Stimulated activated naive CD8-positive, alpha-beta T cell treated with anti-CD3 and anti-CD28 coated beads, Interleukin-15, amount 100 ng/mL, for 72 hours (primary cell): ENCODE measurements around the gene AMFR.

Experiments
- ATAC-seq: fragments of 150-1000 bp; cut with Tn5 transposase; 2 replicates; pipeline ENCODE4 v1.10.0; 2021; ENCODE audit warnings: mild to moderate bottlenecking, moderate library complexity
- DNase-seq, 2 donors: peaks; one replicate each; pipeline ENCODE4 v3.0.0; 2021 to 2022
- H3K27ac Mint-ChIP-seq, 2 donors: one replicate each; pipeline ENCODE4 v1.8.0; 2022; ENCODE audit warnings: mild to moderate bottlenecking in 2 of 2, mixed read lengths in 2 of 2, moderate library complexity in 2 of 2
- H3K27me3 Mint-ChIP-seq: one replicate; pipeline ENCODE4 v1.8.0; 2022; ENCODE audit warnings: mixed read lengths
- H3K4me1 Mint-ChIP-seq: one replicate; pipeline ENCODE4 v1.8.0; 2022; ENCODE audit warnings: mild to moderate bottlenecking, mixed read lengths
- H3K4me3 Mint-ChIP-seq, 2 donors: one replicate each; pipeline ENCODE4 v1.8.0; 2022; ENCODE audit warnings: mild to moderate bottlenecking in 2 of 2, mixed read lengths in 2 of 2, moderate library complexity in 1 of 2
- H3K9me3 Mint-ChIP-seq, 2 donors: one replicate each; pipeline ENCODE4 v1.8.0; 2022; ENCODE audit warnings: mixed read lengths in 2 of 2

AMFR gene

DNA sequence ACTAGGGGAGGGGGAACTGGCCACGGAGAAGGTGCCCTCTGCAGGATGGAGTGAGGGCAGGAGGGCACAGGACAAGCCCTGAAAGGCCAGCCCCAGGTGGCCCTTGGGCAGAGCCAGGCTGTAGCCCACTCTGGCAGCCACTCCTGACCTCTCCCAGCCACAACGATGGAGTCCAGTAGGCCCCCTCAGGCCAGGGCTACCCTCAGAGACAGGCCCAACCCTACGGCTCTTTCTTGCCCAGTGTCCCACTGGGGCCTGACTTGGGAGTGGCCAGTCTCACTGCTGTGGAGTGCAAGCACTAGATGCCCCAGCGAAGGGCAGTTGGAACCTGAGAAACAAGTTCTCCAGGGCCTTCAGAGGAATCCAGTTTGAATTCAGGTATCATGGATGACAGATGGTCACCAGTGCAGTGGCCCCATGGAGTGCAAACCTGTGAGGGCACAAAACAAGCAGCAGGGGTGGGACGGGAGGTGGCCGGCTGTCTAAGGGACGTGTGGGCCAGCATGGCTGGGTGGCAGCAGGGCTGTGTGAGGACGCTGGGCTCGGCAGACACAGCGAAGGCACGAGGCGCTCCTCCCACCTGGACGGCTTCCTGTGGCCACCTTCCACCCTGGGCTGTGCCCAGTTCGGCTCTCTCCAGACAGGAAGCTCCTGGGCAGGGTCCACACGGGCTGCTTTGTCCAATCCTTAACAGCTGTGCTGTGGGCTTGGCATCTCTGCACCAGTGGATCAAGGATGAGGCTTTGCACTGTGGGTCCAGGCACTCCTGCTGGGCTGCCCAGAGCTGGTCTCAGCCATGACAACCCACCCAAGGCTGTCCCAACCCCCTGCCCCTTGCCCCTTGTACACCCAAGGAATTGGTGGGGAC, 72.1 kb downstream of the AMFR start:
- no peaks in the 10 kb centered on the region for H3K9me3 Mint-ChIP-seq
- H3K4me3 Mint-ChIP-seq: no peak overlapping the region
- DNase-seq (no peak), ATAC-seq (no peak)
- H3K27me3 Mint-ChIP-seq: no peaks in the 10 kb centered on the region
- peaks cover 30% of the 10 kb centered on the region for H3K4me1 Mint-ChIP-seq
- H3K27ac Mint-ChIP-seq: no peak overlapping the region

DNA sequence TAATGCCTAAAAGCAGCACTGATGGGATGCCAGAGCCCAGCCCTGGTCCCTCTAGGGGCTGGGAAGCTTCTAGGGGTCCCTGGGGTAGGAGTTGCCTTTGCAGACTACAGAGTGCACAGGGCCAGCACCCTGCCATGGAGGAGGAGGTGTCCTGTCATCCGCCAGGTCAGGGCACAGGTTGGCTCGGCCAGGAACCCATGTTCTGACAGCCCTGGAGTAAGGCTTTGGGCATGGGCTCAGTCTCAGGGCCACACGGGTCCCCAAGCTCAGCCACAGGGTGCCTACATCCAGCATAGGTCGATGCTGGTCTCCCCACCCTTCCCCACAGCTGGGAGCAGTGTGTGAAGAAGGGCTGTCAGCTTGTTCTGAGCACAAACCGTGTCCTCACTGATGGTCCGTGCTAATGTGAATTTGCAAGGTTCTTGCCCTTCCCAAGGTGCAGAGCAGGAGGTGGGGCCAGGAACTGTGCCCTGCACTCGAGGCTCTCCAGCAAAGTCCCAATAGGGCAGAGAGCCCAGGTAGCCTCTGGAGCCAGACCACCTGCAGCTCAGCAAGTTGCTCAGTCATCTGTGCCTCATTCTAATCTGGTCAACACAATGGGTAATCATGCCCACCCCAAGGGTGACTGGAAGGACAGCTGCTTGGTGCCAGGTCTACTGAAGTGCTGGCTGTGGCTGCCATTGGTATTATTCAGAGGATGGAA, 72.8 kb downstream of the AMFR start:
- peaks cover 22% of the 10 kb centered on the region for H3K4me1 Mint-ChIP-seq
- DNase-seq: no peak
- no peak overlapping the region for H3K4me3 Mint-ChIP-seq
- no peak for ATAC-seq
- no peaks in the 10 kb centered on the region for H3K27me3 Mint-ChIP-seq
- no peaks in the 10 kb centered on the region for H3K9me3 Mint-ChIP-seq
- H3K27ac Mint-ChIP-seq: peak overlapping the region in 1 of 2 donors; percentile 83

DNA sequence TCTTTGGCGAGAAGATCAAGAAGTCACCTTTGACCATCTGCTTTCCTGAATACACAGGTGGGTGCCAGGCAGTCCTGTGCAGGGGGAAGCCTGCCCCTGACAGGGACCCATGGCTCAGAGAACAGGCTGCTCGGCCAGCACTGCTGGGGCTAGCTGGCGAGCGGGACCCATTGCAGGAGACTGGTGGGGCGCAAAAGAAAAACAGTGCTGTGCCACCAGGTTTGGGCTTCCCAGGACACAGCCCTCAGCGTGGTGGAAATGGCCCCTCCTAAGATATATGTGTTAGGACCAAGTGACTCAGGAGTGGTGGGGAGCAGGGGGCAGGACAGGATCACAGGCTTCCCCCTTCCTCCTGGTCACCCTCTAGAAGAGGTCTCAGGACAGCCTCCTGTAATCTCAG, 73.9 kb downstream of the AMFR start:
- Mint-ChIP-seq H3K9me3 (no peaks in the 10 kb centered on the region), H3K27me3 (no peaks in the 10 kb centered on the region), H3K4me1 (peaks cover 12% of the 10 kb centered on the region), H3K4me3 (no peak overlapping the region), H3K27ac (no peak overlapping the region)
- no peak for DNase-seq
- no peak for ATAC-seq

DNA sequence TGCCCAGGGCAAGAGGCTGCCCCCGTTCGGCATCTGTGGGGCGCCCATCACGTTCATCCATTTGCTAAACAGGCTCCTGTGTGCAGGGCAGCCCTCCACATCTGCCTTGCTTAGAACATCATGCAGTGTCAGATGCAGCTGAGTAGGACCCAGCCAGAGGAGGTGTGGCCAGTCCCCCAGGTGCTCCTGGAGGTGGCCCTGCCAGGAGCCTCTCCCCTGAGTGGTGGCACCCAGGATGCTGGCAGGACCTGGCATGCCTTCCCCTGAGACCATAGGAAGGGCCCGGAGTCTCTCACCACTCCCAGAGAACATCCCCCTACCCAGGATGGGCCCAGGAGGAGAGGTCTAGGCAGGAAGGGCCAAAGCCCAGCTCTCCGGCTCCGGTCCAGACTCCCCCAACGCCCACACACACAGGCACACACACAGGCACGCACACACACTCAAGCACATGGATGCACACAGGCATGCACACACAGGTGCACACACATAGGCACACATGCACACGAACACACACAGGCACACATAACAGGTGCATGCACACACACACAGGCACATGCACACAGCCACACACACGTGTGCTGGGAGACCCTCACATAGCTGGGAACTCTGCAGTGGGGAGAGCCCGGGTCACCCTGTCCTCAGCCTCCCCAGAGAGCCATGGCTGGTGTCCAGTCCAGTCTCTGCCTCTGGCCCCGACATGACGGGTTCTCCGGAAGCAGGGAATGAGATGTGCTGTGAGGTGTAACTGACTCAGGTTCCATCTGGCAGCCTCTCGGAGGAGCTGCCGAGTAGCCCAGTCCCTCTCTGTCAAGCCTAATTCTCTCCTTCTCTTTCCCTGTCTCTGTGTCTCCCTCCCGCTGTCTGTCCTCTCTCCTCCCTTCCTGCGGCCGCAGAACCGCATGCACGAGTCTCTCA, 74.6 kb downstream of the AMFR start:
- peak overlapping the region in 1 of 2 donors; percentile 27 for H3K27ac Mint-ChIP-seq
- DNase-seq (no peak), ATAC-seq (no peak)
- no peak overlapping the region for H3K4me3 Mint-ChIP-seq
- no peaks in the 10 kb centered on the region for H3K27me3 Mint-ChIP-seq
- no peaks in the 10 kb centered on the region for H3K9me3 Mint-ChIP-seq
- peaks cover 5% of the 10 kb centered on the region for H3K4me1 Mint-ChIP-seq

DNA sequence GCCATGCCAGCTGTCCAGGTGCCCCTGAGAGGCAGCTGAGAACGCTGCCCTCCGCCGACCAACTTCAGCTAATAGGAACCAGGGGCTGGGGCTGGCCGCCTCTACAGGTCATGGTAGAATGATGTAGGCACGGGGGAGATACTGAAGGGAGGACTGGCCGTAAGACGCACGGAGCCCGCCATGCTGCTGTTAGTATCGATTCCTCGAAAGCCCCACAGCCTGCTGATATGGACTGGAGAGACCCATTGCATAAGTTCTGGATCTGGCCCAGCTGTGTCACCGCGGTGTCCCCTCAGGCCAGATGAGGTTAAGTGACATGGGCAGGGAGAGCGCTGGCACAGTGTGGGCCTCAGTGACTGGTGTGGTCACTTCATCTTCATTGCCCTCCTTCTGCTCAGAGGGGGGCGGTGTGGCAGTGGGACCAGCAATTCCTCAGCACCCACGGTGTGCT, 75.6 kb downstream of the AMFR start:
- no peak for DNase-seq
- no peaks in the 10 kb centered on the region for H3K4me1 Mint-ChIP-seq
- no peak overlapping the region for H3K4me3 Mint-ChIP-seq
- ATAC-seq: no peak
- H3K27ac Mint-ChIP-seq: peak overlapping the region in 1 of 2 donors; percentile 13
- no peaks in the 10 kb centered on the region for H3K9me3 Mint-ChIP-seq
- H3K27me3 Mint-ChIP-seq: no peaks in the 10 kb centered on the region

DNA sequence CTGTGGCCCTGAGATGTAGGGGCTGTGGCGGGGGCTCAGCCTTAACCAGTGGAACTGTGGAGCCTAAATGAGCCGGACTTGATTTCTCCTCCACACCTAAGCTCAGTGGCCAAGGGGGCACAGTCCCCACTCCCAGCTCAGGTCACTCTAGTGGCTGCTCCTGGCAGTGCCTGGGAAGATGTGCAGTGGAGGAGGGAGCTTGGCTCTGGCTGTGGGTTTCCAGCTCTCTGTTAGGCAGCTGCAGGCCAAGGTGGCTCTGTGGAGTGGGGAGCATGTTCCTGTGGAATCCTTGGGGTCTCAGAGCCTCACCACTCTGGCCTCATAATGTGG, 76.3 kb downstream of the AMFR start:
- H3K4me1 Mint-ChIP-seq: no peaks in the 10 kb centered on the region
- H3K27ac Mint-ChIP-seq: no peak overlapping the region
- no peaks in the 10 kb centered on the region for H3K9me3 Mint-ChIP-seq
- ATAC-seq (no peak), DNase-seq (no peak)
- no peaks in the 10 kb centered on the region for H3K27me3 Mint-ChIP-seq
- H3K4me3 Mint-ChIP-seq: no peak overlapping the region

DNA sequence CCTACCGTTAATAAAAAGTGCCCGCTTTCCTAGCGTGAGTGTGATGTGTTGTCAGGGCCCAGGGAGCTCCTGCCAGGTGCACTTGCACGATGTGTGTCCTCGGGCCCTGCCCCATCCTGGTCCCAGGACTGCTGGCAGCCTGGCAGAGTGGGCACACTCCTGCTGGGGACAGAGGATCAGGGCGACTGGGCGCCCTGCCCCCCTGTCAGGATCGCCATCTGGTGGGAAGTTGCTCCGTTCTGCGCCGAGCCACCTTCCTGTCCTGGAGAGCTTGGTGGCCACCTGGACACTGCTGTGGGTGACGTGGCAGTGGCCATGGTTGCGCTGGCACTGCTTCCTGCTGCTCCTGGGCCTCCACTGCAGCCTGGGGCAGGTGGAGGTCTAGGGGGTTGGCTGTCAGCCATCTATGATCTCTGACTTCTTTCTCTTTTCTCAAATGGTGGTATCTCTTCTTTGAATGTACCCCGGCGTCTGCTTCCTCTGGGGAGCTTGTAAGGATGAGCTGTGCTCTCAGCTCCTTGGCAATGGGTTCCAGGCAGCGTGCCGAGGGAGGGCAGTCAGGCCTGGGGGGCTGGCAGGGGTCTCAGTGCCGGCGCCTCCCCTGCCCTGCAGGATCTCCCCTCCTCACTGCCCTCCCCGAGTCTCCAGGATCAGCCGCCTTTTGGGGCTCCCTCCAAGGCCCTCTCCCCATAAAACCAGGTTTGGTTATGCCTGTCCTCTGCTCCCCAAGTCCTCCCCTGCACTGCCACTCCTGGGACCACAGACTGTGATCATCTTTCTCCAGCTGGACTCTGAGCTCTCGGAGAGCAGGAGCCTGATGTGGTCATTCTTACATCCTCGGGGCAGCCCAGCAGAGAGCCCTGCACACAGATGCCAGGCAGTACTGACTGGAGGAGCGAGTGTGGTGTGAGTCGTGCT, 76.9 kb downstream of the AMFR start:
- ATAC-seq (no peak), DNase-seq (no peak)
- H3K27me3 Mint-ChIP-seq: no peaks in the 10 kb centered on the region
- H3K9me3 Mint-ChIP-seq: no peaks in the 10 kb centered on the region
- peak overlapping the region in 1 of 2 donors; percentile 9 for H3K27ac Mint-ChIP-seq
- H3K4me1 Mint-ChIP-seq: no peaks in the 10 kb centered on the region
- no peak overlapping the region for H3K4me3 Mint-ChIP-seq

DNA sequence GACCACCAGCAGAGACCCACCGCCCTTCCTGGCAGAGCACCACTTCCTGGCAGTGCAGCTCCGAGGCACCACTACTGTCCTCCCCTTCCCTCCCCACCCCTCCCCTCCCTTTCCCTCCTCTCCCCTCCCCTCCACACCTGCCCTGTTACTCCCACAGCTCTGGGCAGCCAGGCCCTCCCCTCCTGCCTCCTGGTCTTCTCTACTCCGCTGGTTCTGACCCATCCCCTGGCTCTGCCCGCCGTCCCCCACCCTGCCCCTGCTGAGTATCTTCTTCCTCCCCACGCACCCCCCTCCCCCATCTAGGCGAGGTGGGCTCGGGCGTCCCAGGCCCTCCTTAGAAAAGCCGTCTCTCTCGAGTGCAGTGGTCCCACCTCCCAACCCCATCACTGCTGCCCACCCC, 77.7 kb downstream of the AMFR start:
- H3K27me3 Mint-ChIP-seq: no peaks in the 10 kb centered on the region
- no peak overlapping the region for H3K4me3 Mint-ChIP-seq
- DNase-seq (no peak), ATAC-seq (peak; percentile 41)
- no peaks in the 10 kb centered on the region for H3K9me3 Mint-ChIP-seq
- H3K4me1 Mint-ChIP-seq: no peaks in the 10 kb centered on the region
- H3K27ac Mint-ChIP-seq: peak overlapping the region in 1 of 2 donors; percentile 54

DNA sequence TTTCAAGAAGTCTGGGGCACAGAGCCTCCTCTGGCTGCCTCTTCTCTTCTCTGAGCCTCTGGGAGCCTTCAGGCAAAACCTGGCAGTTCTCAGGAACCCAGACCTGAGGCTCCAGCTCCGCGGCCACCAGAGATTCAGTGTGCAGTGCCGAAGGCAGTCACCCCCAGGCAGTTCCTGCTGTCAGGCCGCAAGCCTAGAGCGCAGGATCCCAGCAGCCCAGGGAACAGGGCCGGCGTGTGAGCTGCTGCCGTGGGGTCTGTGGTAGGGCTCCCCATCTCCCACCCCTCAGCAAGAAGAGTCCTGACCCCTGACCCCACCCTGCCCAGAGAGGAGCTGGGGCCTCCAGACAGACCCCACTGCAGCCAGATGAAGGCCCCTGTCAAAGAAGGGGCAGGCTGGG, 78.2 kb downstream of the AMFR start:
- Mint-ChIP-seq H3K9me3 (no peaks in the 10 kb centered on the region), H3K4me1 (no peaks in the 10 kb centered on the region), H3K27ac (peak overlapping the region in 1 of 2 donors; percentile 54), H3K27me3 (no peaks in the 10 kb centered on the region), H3K4me3 (no peak overlapping the region)
- no peak for DNase-seq
- ATAC-seq: peak; percentile 3

DNA sequence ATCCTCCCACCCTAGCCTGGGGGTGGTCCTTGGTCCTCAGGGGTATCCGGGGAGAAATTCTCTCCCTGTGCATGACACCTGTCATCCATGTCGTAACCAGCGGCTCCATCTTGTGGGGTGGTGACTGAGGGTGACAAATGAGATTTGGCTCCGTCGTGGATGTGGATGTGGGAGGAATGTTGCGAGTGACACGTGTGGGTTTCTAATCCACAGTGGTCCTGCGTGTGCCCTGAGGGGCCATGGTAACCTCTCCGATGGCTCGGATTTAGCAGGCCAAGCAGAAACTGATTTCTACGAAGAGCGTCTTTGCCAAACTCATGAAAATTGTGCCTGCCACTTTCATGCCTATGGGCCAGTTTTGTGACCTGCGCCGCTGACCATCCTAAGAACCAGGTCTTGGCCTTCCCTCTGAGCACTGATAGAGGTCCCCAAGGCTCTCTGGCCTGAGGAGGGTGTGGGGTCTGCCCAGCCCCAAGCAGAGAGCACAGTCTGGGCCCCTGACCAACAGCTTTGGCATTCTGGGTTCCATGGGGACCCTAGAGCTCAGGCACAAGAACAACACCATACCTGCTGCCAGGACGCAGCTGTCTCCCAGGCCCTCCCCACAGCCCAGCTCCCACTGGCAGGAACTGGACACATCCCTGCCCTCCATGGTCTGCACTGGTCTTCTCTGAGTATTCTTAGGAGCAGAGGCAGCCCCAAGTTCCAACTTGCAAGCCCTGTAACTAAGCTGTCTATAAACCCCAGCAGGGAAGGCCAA, 79.0 kb downstream of the AMFR start:
- H3K9me3 Mint-ChIP-seq: no peaks in the 10 kb centered on the region
- no peak for DNase-seq
- ATAC-seq: no peak
- no peaks in the 10 kb centered on the region for H3K4me1 Mint-ChIP-seq
- H3K27me3 Mint-ChIP-seq: no peaks in the 10 kb centered on the region
- no peak overlapping the region for H3K4me3 Mint-ChIP-seq
- peak overlapping the region in 1 of 2 donors; percentile 89 for H3K27ac Mint-ChIP-seq

DNA sequence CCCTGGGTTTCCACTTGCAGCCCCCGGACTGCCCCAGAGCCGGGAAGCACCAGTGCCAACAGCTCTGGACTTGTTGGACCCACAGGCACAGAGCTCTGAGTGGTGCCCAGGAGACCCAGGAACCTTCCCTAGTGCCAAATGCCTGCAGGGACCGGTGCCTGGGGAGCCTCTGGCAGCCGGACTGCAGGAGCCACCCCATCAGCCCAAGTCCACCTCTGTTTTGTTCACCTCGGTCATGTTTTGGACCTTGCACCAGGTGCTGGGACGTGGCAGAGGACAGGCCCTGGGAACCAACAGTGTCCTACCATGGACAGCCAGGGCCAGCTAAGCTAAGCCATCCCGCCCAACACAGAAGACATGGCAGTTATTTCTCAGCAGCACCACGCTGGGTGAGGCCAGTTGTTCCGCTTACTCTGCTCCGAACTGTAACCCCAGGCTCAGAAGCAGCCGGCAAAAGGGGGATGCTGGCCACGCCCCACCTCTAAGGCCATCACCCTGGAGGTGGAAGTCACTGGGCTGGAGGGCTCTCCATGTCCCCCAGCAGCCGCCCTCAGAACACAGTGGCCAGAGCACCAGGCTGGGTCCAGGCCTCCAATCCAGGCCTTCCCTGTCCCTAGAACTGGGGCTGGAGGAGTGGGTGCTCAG, 79.8 kb downstream of the AMFR start:
- no peak overlapping the region for H3K27ac Mint-ChIP-seq
- H3K4me1 Mint-ChIP-seq: no peaks in the 10 kb centered on the region
- ATAC-seq (no peak), DNase-seq (no peak)
- no peaks in the 10 kb centered on the region for H3K27me3 Mint-ChIP-seq
- H3K4me3 Mint-ChIP-seq: no peak overlapping the region
- H3K9me3 Mint-ChIP-seq: no peaks in the 10 kb centered on the region

DNA sequence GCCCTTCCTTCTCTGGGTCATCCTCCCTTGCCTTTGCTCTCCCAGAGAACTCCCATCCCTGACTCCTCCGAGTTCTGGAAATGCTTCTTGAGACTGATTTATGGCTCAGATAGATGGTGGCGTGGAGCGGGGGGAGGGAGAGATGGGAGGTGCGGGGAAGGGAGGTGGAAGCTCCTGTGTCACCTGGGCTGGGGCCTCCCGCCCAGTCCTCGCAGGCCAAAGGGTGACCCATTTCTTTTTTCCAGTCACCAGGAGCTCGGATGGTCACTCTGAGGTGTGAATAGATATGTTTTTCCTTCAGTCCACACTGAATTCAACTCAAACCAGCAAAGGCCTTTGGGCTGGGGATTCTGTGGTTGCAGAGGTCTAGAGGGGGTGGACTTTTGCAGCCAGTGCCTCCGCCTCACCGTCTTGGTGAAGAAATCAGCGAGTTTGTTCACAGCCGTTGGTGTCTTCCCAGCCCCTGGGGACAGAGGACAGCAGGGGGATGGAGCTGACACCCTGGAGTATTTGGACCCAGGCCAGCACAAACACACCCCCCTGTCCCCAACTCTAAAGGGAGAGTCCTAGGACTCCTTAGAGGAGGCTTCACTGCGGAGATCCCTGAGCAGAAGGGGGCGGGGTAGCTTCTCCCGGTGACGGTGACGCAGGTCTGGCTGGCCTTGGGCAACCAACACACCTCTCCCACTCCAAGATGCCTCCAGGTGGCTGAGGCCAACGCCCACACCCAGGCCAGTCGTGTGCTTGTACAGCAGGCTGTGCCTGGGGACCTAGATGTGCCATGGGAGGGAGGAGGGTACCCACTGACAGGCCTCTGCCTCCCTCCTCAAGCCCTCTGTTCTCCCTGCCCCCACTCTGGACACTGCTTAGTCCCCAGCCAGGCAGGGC, 80.6 kb downstream of the AMFR start:
- Mint-ChIP-seq H3K4me3 (no peak overlapping the region), H3K27me3 (no peaks in the 10 kb centered on the region), H3K4me1 (no peaks in the 10 kb centered on the region), H3K9me3 (no peaks in the 10 kb centered on the region), H3K27ac (no peak overlapping the region)
- no peak for DNase-seq
- no peak for ATAC-seq
